Neuronal stem cell (in vitro differentiated cells): ENCODE data around the gene LRRC53.

Experiments
- DNase-seq: peaks from one replicate; pipeline ENCODE4 v3.0.0-alpha.2; 2013; ENCODE audit warnings: low spot score
- H2AFZ ChIP-seq: one replicate; pipeline ENCODE4 v1.6.1; 2013; ENCODE audit warnings: mild to moderate bottlenecking, low read length, inconsistent platforms
- H2AK5ac ChIP-seq: 2 replicates; pipeline ENCODE4 v1.6.1; 2013; ENCODE audit warnings: low read depth, mild to moderate bottlenecking, inconsistent platforms, low read length, moderate library complexity, mixed read lengths
- H2BK120ac ChIP-seq: 2 replicates; pipeline ENCODE4 v1.6.1; 2013; ENCODE audit warnings: low read depth, mild to moderate bottlenecking, inconsistent platforms, low read length, moderate library complexity, mixed read lengths
- H2BK12ac ChIP-seq: one replicate; pipeline ENCODE4 v1.6.1; 2013; ENCODE audit warnings: low read length, inconsistent platforms
- H2BK15ac ChIP-seq: 2 replicates; pipeline ENCODE4 v1.6.1; 2013; ENCODE audit warnings: mild to moderate bottlenecking, low read length, inconsistent platforms, mixed read lengths
- H2BK5ac ChIP-seq: one replicate; pipeline ENCODE4 v1.6.1; 2013; ENCODE audit warnings: inconsistent platforms, mild to moderate bottlenecking, low read length, moderate library complexity
- H3K14ac ChIP-seq: one replicate; pipeline ENCODE4 v1.6.1; 2013; ENCODE audit warnings: low read length, inconsistent platforms
- H3K18ac ChIP-seq: 2 replicates; pipeline ENCODE4 v1.6.1; 2013; ENCODE audit warnings: low read length, inconsistent platforms
- H3K23ac ChIP-seq: 2 replicates; pipeline ENCODE4 v1.6.1; 2013; ENCODE audit warnings: low read depth, mild to moderate bottlenecking, mixed read lengths, low read length, inconsistent platforms; ENCODE audit not compliant: poor library complexity
- H3K27ac ChIP-seq: replicated peaks from 3 replicates; pipeline ENCODE4 v1.5.1; 2013; ENCODE audit warnings: low read length, inconsistent platforms
- H3K27me3 ChIP-seq, 3 experiments: 2 replicates each; pipeline ENCODE4 v1.6.1; 2013; ENCODE audit warnings: low read length in 3 of 3, mild to moderate bottlenecking in 2 of 3, inconsistent platforms in 1 of 3, low read depth in 1 of 3, mixed read lengths in 1 of 3, moderate library complexity in 1 of 3; ENCODE audit not compliant: control insufficient read depth in 3 of 3, insufficient read depth in 3 of 3
- H3K36me3 ChIP-seq, 2 donors: replicated peaks in 1 of 2; 2 replicates each; pipeline ENCODE4 v1.6.1; 2013; ENCODE audit warnings: low read length in 2 of 2; ENCODE audit not compliant: control insufficient read depth in 2 of 2, insufficient read depth in 2 of 2
- H3K4ac ChIP-seq: 2 replicates; pipeline ENCODE4 v1.6.1; 2013; ENCODE audit warnings: inconsistent platforms, mild to moderate bottlenecking, low read length, moderate library complexity
- H3K4me1 ChIP-seq, 2 donors: 1 replicate in 1 of 2; 2 replicates in 1 of 2; pipeline ENCODE4 v1.6.1; 2013; ENCODE audit warnings: low read length in 2 of 2, low read depth in 1 of 2; ENCODE audit not compliant: control insufficient read depth in 2 of 2, insufficient read depth in 1 of 2
- H3K4me2 ChIP-seq: one replicate; pipeline ENCODE4 v1.6.1; 2013; ENCODE audit warnings: mild to moderate bottlenecking, low read length, inconsistent platforms; ENCODE audit not compliant: insufficient read depth, poor library complexity, severe bottlenecking
- H3K4me3 ChIP-seq, 2 donors: 2 replicates each; pipeline ENCODE4 v1.5.1; 2013; ENCODE audit warnings: low read length in 2 of 2, mild to moderate bottlenecking in 2 of 2, inconsistent platforms in 1 of 2, moderate library complexity in 1 of 2
- H3K79me1 ChIP-seq: one replicate; pipeline ENCODE4 v1.6.1; 2013; ENCODE audit warnings: low read depth, mild to moderate bottlenecking, inconsistent platforms, low read length, moderate library complexity
- H3K9ac ChIP-seq: one replicate; pipeline ENCODE4 v1.6.1; 2013; ENCODE audit warnings: mild to moderate bottlenecking, low read depth, low read length, inconsistent platforms; ENCODE audit not compliant: poor library complexity
- H3K9me3 ChIP-seq, 2 donors: replicated peaks in 1 of 2; 2 replicates each; pipeline versions ENCODE3 to v1.6.1; 2013; ENCODE audit warnings: low read length in 2 of 2, mild to moderate bottlenecking in 2 of 2, inconsistent platforms in 1 of 2, low read depth in 1 of 2, mixed read lengths in 1 of 2, moderate library complexity in 1 of 2; ENCODE audit not compliant: control insufficient read depth in 2 of 2, insufficient read depth in 1 of 2
- H4K8ac ChIP-seq: one replicate; pipeline ENCODE4 v1.6.1; 2013; ENCODE audit warnings: low read depth, mild to moderate bottlenecking, inconsistent platforms, low read length, moderate library complexity
- H4K91ac ChIP-seq: one replicate; pipeline ENCODE4 v1.6.1; 2013; ENCODE audit warnings: low read length, low read depth, mild to moderate bottlenecking, inconsistent platforms; ENCODE audit not compliant: poor library complexity
- WGBS, 2 donors: extraction: QIAGEN DNeasy Blood & Tissue Kit; methylation state at CpG; one replicate each; pipeline ENCODE4 v1.1.7; 2013; ENCODE audit warnings: missing lambda C conversion rate in 2 of 2, mixed read lengths in 1 of 2; ENCODE audit not compliant: insufficient read length in 2 of 2, insufficient replicate concordance in 1 of 2; ENCODE audit errors: extremely low coverage in 2 of 2; 5-methylcytosine and 5-hydroxymethylcytosine counted together

The LRRC53 gene

DNA sequence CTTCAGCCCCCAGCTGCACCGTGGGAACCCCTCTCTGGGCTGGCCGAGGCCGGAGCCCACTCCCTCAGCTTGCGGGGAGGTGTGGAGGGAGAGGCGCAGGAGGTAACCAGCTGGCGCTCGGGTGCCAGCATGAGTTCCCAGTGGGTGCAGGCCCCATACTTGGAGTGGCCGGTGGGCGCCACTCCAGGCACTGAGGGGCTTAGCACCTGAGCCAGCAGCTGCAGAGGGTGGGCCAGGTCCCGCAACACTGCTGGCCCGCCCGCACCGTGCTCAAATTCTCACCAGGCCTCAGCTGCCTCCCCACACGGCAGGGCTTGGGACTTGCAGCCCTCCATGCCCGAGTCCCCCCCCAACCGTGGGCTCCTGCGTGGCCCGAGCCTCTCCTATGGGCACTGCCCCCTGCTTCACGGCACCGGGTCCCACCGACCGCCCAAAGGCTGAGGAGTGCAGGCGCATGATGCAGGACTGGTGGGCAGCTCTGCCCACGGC is 47.2 kb downstream of the LRRC53 start:
- peak overlapping the region; percentile 82 for H4K8ac ChIP-seq
- H3K4ac ChIP-seq: no peak overlapping the region
- H3K4me1 ChIP-seq: peaks cover 2 to 7% of the 10 kb centered on the region in 2 donors
- H3K27ac ChIP-seq: no peak overlapping the region
- H3K23ac ChIP-seq: no peak overlapping the region
- H2BK5ac ChIP-seq: no peak overlapping the region
- H2BK15ac ChIP-seq: no peak overlapping the region
- no peak overlapping the region for H3K4me3 ChIP-seq
- H3K79me1 ChIP-seq: no peaks in the 10 kb centered on the region
- no CpG with 5 or more reads among the region's 24 CpGs for WGBS, 2 donors
- DNase-seq: no peak
- H3K9me3 ChIP-seq: peaks cover 2 to 3% of the 10 kb centered on the region in 2 donors
- no peak overlapping the region for H2AK5ac ChIP-seq
- H3K18ac ChIP-seq: no peak overlapping the region
- peak overlapping the region; percentile 58 for H2BK12ac ChIP-seq
- no peak overlapping the region for H3K4me2 ChIP-seq
- no peak overlapping the region for H2AFZ ChIP-seq
- no peak overlapping the region for H2BK120ac ChIP-seq
- no peaks in the 10 kb centered on the region for H3K27me3 ChIP-seq
- no peaks in the 10 kb centered on the region for H3K36me3 ChIP-seq
- no peak overlapping the region for H3K9ac ChIP-seq
- peak overlapping the region; percentile 56 for H3K14ac ChIP-seq
- H4K91ac ChIP-seq: no peak overlapping the region

DNA sequence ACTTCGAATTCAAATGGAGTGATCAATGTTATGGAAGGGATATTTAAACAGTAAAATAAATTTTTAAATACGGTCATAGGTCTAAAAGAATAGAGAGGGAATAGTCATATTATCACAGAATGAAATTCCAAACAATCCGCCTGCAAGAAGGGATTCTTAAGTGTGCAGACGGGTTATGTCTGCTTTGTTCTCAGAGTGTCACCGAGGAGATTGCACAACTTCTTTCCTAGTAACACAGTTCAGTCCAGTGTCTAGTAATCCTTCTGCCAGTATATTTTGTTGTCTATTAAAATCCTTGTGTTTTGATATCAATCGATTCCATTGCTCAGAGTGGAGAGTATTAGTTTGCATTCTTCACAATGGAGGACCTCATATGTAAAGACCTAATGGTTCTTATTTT is 48.4 kb downstream of the LRRC53 start:
- Histone ChIP-seq H2BK120ac (no peak overlapping the region), H3K27me3 (no peaks in the 10 kb centered on the region), H3K4me2 (no peak overlapping the region), H3K27ac (no peak overlapping the region), H3K79me1 (no peaks in the 10 kb centered on the region), H3K4ac (no peak overlapping the region), H2BK12ac (no peak overlapping the region), H3K4me1 (peaks cover 2 to 7% of the 10 kb centered on the region in 2 donors), H4K91ac (no peak overlapping the region), H2AK5ac (no peak overlapping the region), H2BK15ac (no peak overlapping the region), H3K14ac (no peak overlapping the region), H3K9me3 (peaks cover 2 to 3% of the 10 kb centered on the region in 2 donors), H3K23ac (no peak overlapping the region), H2AFZ (no peak overlapping the region), H3K4me3 (no peak overlapping the region), H2BK5ac (no peak overlapping the region), H3K18ac (no peak overlapping the region), H3K9ac (no peak overlapping the region), H4K8ac (no peak overlapping the region), H3K36me3 (no peaks in the 10 kb centered on the region)
- no peak for DNase-seq
- WGBS, 2 donors: no CpG with 5 or more reads among the region's 6 CpGs

DNA sequence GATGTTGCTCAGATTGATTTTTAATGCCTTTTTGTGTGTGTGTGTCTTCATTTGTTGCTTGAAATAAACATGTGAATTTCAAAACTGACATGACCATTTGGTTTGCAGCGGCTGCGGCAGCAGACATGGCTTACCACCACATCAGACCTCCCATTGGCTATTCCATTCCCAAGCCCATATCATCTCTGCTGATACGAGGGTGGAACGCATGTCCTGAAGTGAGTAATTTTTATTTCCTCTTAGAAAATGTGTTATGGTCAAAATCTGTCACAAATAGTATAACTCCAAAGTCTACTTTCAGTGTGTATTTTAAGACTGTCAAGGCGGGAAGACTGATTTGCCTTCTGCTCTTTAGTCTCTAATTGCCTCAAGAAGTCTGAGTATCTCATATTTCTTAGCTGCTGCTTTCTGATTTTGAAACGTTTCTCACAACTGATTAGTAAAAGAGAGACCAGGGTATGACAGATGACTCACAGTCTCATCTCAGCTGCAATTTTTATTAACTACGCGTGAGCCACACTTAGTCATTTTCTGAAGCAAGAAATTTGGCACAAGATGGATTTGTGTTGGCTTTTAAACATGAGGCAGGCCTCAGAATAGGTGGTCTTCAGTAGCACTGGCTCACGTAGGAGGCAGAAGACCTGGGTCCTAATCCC is 49.0 kb downstream of the LRRC53 start:
- Histone ChIP-seq H3K9ac (no peak overlapping the region), H3K9me3 (peaks cover 2 to 3% of the 10 kb centered on the region in 2 donors), H3K36me3 (no peaks in the 10 kb centered on the region), H2BK15ac (no peak overlapping the region), H4K8ac (no peak overlapping the region), H3K4me1 (peaks cover 2 to 5% of the 10 kb centered on the region in 2 donors), H2AFZ (peak overlapping the region; percentile 33), H3K27ac (no peak overlapping the region), H2BK120ac (no peak overlapping the region), H3K4me3 (no peak overlapping the region), H2BK12ac (no peak overlapping the region), H3K18ac (no peak overlapping the region), H3K27me3 (no peaks in the 10 kb centered on the region), H3K14ac (no peak overlapping the region), H3K4me2 (no peak overlapping the region), H2BK5ac (no peak overlapping the region), H3K23ac (no peak overlapping the region), H3K4ac (no peak overlapping the region), H4K91ac (no peak overlapping the region), H2AK5ac (no peak overlapping the region), H3K79me1 (no peaks in the 10 kb centered on the region)
- DNase-seq: no peak
- no CpG with 5 or more reads among the region's 9 CpGs for WGBS, 2 donors

DNA sequence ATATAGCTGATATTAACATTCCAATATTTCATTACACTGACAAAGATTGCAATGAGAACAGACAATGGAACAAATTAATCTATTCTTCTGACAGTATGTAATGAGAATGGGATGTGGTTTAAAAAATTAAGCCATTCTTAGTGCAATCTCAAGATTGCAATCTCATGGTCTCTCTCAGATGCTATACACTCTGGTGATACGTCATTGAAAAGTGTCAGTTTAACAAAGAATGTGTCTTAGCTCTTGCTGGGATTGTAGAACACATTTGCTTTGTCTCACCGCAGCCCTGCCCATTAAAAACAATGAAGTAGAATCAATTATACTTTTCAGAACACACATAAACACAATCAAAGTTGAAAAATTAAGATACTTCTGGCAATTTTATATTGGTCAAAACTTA is 55.2 kb downstream of the LRRC53 start:
- no peak overlapping the region for H3K4me2 ChIP-seq
- no peak overlapping the region for H4K91ac ChIP-seq
- H3K14ac ChIP-seq: no peak overlapping the region
- H3K27ac ChIP-seq: no peak overlapping the region
- no peak overlapping the region for H3K18ac ChIP-seq
- H3K4me3 ChIP-seq: no peak overlapping the region
- no peaks in the 10 kb centered on the region for H3K9me3 ChIP-seq
- WGBS, 2 donors: no CpG with 5 or more reads among the region's 2 CpGs
- H2BK120ac ChIP-seq: no peak overlapping the region
- H3K36me3 ChIP-seq: no peaks in the 10 kb centered on the region
- H3K4ac ChIP-seq: no peak overlapping the region
- H3K4me1 ChIP-seq: peaks cover 0 to 2% of the 10 kb centered on the region in 2 donors
- no peaks in the 10 kb centered on the region for H3K79me1 ChIP-seq
- DNase-seq: no peak
- H2AK5ac ChIP-seq: no peak overlapping the region
- H2BK5ac ChIP-seq: no peak overlapping the region
- H3K27me3 ChIP-seq: no peaks in the 10 kb centered on the region
- no peak overlapping the region for H3K9ac ChIP-seq
- H2BK12ac ChIP-seq: no peak overlapping the region
- H2BK15ac ChIP-seq: no peak overlapping the region
- H2AFZ ChIP-seq: no peak overlapping the region
- H4K8ac ChIP-seq: no peak overlapping the region
- no peak overlapping the region for H3K23ac ChIP-seq
